ENCODE results near the gene IMPDH1. TPM values are rescaled to one million over a fixed set of nuclear protein-coding genes. Genes with fewer than 3 reads are reported as not detected.

IMPDH1 gene
- total and polyA plus RNA-seq, 11 donors, result 12.3 to 65.3 (median 23.6) TPM

- WGBS, 4 donors, result 77 to 84% (median 80%) methylated on average over 4 of the region's 4 CpGs
- Histone ChIP-seq H3K36me3 (no peaks in the 10 kb centered on the region), H3K27ac (no peak overlapping the region), H3K27me3 (no peaks in the 10 kb centered on the region), H3K4me3 (no peak overlapping the region), H3K9me3 (no peaks in the 10 kb centered on the region), H3K4me1 (peaks cover 0 to 10% (median 0%) of the 10 kb centered on the region in 12 donors)
- ATAC-seq (no peak), DNase-seq (no peak)
- intact Hi-C loops (cut with DNase I), result no loop called here
- no peak for TF ChIP-seq POLR2A (IDR thresholded peaks at IDR 0.05)
- no peak for TF ChIP-seq CTCF (IDR thresholded peaks at IDR 0.05)
Measured at GRCh38 chr7:128434413-128435326, 24.9 kb upstream of the IMPDH1 start.

- intact Hi-C loops (cut with DNase I), result no loop called here
- H3K36me3 ChIP-seq, result no peaks in the 10 kb centered on the region
- TF ChIP-seq POLR2A (IDR thresholded peaks at IDR 0.05) (no peak), CTCF (IDR thresholded peaks at IDR 0.05) (no peak)
- DNase-seq, result no peak
- no peak overlapping the region for H3K27ac ChIP-seq
- no peak for ATAC-seq
- no peaks in the 10 kb centered on the region for H3K27me3 ChIP-seq
- H3K4me1 ChIP-seq, result peaks cover 0 to 6% (median 0%) of the 10 kb centered on the region in 12 donors
- 79 to 87% (median 82%) methylated on average over 2 of the region's 2 CpGs for WGBS, 4 donors
- no peaks in the 10 kb centered on the region for H3K9me3 ChIP-seq
- no peak overlapping the region for H3K4me3 ChIP-seq
Measured at GRCh38 chr7:128431754-128432153, 22.0 kb upstream of the IMPDH1 start.

- Histone ChIP-seq H3K27me3 (no peaks in the 10 kb centered on the region), H3K4me1 (peaks cover 0 to 6% (median 0%) of the 10 kb centered on the region in 12 donors), H3K36me3 (no peaks in the 10 kb centered on the region), H3K27ac (no peak overlapping the region), H3K9me3 (no peaks in the 10 kb centered on the region), H3K4me3 (no peak overlapping the region)
- peak in 3 of 4 donors; percentile 25 to 77 (median 73) for ATAC-seq
- TF ChIP-seq CTCF (IDR thresholded peaks at IDR 0.05) (no peak), POLR2A (IDR thresholded peaks at IDR 0.05) (no peak)
- WGBS, 4 donors, result 45 to 84% (median 58%) methylated on average over 5 to 6 of the region's 6 CpGs
- peak in 1 of 5 donors; percentile 53 for DNase-seq
- intact Hi-C loops (cut with DNase I), result no loop called here
Measured at GRCh38 chr7:128431221-128431620, 21.4 kb upstream of the IMPDH1 start.

GRCh38 chr7:128430207-128430606 is 20.4 kb upstream of the IMPDH1 start:
- H3K9me3 ChIP-seq, result no peaks in the 10 kb centered on the region
- DNase-seq (no peak), ATAC-seq (no peak)
- peaks cover 0 to 6% (median 0%) of the 10 kb centered on the region in 12 donors for H3K4me1 ChIP-seq
- no peaks in the 10 kb centered on the region for H3K36me3 ChIP-seq
- TF ChIP-seq CTCF (IDR thresholded peaks at IDR 0.05) (peak in 1 of 12 donors; percentile 7), POLR2A (IDR thresholded peaks at IDR 0.05) (no peak)
- no peak overlapping the region for H3K4me3 ChIP-seq
- intact Hi-C loops (cut with DNase I), result no loop called here
- 54 to 69% (median 62%) methylated on average over 3 of the region's 3 CpGs for WGBS, 4 donors
- no peak overlapping the region for H3K27ac ChIP-seq
- H3K27me3 ChIP-seq, result no peaks in the 10 kb centered on the region
